Measurements from ENCODE around the gene USP5.

The USP5 gene, protein sequence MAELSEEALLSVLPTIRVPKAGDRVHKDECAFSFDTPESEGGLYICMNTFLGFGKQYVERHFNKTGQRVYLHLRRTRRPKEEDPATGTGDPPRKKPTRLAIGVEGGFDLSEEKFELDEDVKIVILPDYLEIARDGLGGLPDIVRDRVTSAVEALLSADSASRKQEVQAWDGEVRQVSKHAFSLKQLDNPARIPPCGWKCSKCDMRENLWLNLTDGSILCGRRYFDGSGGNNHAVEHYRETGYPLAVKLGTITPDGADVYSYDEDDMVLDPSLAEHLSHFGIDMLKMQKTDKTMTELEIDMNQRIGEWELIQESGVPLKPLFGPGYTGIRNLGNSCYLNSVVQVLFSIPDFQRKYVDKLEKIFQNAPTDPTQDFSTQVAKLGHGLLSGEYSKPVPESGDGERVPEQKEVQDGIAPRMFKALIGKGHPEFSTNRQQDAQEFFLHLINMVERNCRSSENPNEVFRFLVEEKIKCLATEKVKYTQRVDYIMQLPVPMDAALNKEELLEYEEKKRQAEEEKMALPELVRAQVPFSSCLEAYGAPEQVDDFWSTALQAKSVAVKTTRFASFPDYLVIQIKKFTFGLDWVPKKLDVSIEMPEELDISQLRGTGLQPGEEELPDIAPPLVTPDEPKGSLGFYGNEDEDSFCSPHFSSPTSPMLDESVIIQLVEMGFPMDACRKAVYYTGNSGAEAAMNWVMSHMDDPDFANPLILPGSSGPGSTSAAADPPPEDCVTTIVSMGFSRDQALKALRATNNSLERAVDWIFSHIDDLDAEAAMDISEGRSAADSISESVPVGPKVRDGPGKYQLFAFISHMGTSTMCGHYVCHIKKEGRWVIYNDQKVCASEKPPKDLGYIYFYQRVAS

DNA sequence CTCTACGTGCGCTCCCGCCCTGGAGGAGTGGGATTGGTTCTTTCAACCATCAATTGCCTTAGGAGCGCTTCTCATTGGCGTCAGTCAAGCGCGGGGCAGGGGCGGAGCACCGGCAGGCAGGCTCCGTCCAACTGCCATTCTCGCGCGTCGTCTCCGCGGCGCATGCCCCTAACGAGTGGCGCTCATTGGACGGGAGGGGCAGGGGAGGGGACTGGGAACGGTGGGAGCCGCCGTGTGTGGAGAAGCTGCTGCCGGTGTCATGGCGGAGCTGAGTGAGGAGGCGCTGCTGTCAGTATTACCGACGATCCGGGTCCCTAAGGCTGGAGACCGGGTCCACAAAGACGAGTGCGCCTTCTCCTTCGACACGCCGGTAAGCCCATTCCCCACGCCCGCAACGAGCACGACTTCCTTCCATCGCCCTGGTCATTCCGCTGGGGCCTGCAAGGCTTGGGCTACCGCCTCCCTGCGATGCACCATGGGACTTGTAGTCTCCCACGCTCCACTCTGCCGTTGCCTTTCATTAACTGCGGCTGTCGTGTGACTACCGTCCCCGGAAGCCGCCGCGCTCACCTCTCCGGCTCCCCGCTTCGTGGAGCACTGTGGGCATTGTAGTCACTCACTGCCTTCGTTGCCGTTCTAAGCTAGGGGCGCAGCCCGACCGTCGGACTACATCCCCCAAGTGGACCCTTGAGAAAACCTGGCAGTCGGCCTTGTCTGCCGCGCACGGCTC is at the start of gene USP5:
TSS of gene USP5 (plus strand) at position 230 of the 730 bp plus-strand sequence. CDS start at position 260, 30 bp downstream.
- intact Hi-C loops (cut with micrococcal nuclease): loop anchor here (1.0 kb wide), 2 partner anchors 20 to 189 kb away; partner anchors contain the start of gene ING4
- Mint-ChIP-seq H3K36me3 (ENCODE audit: low read depth) (peaks cover 43% of the 10 kb centered on the region), H3K27me3 (no peaks in the 10 kb centered on the region), H3K9me3 (no peaks in the 10 kb centered on the region), H3K4me3 (peak within 1 kb of the TSS; percentile 87), H3K4me1 (ENCODE audit: low read depth) (peaks cover 35% of the 10 kb centered on the region), H3K27ac (peak within 1 kb of the TSS; percentile 91)

DNA sequence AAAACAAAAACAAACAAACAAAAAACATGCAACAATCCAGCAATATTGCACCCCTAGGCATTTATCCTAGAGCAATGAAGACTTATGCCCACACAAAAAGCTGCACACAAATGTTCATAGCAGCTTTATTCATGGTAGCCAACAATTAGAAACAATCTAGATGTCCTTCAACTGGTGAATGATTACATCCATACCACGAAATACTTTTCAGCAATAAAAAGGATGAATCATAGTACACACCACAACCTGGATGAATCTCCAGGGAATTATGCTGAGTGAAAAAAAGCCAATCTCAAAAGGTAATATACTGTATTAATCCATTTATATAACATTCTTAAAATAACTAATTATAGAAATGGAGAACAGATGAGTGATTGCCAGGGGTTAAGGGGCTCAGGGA is 44.8 kb upstream of the USP5 start:
- Mint-ChIP-seq H3K4me3 (no peak overlapping the region), H3K27ac (no peak overlapping the region), H3K9me3 (no peaks in the 10 kb centered on the region), H3K4me1 (ENCODE audit: low read depth) (peaks cover 28% of the 10 kb centered on the region), H3K36me3 (ENCODE audit: low read depth) (peaks cover 83% of the 10 kb centered on the region), H3K27me3 (no peaks in the 10 kb centered on the region)
- intact Hi-C loops (cut with micrococcal nuclease): no loop called here

DNA sequence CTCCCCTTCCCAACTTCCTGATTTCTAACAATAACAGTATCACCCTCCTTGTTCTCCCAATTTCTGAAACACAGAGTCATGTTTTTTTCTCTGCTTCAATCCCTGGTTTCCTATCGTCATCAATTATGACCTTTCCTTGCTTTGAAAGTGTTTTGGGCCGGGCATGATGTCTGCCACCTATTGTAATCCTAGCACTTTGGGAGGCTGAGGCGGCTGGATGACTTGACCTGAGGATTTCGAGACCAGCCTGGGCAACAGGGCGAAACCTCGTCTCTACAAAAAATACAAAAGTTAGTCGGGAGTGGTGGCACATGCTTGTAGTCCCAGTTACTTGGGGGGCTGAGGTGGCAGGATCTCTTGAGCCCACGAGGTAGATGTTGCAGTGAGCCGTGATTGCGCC is 42.9 kb upstream of the USP5 start:
- no peak overlapping the region for H3K27ac Mint-ChIP-seq
- no peaks in the 10 kb centered on the region for H3K9me3 Mint-ChIP-seq
- peaks cover 72% of the 10 kb centered on the region for H3K36me3 Mint-ChIP-seq (ENCODE audit: low read depth)
- no peaks in the 10 kb centered on the region for H3K27me3 Mint-ChIP-seq
- H3K4me3 Mint-ChIP-seq: no peak overlapping the region
- H3K4me1 Mint-ChIP-seq (ENCODE audit: low read depth): peaks cover 38% of the 10 kb centered on the region
- intact Hi-C loops (cut with micrococcal nuclease): no loop called here

DNA sequence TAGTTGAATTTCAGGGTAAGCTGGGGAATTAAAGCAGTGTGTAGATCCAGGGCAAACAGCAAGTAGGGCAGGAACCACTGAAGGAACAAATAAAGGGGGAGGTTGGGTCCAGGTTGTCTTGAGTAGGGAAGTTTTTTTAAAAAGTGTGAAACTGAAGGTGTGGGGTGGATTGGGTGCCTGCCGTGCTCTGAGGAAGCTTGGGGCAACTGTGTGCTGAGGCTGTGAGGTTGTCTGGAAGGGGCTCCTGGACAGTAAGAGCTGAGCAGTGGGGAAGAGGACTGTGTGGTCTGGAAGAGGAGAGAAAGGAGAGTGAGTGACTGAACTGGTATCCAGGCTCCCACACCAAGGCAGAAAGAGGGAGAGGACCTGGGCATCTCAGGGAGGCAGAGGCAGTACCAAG is 41.2 kb upstream of the USP5 start:
- Mint-ChIP-seq H3K36me3 (ENCODE audit: low read depth) (peaks cover 72% of the 10 kb centered on the region), H3K4me3 (no peak overlapping the region), H3K27me3 (no peaks in the 10 kb centered on the region), H3K4me1 (ENCODE audit: low read depth) (peaks cover 54% of the 10 kb centered on the region), H3K27ac (peak overlapping the region; percentile 22), H3K9me3 (no peaks in the 10 kb centered on the region)
- intact Hi-C loops (cut with micrococcal nuclease): no loop called here

DNA sequence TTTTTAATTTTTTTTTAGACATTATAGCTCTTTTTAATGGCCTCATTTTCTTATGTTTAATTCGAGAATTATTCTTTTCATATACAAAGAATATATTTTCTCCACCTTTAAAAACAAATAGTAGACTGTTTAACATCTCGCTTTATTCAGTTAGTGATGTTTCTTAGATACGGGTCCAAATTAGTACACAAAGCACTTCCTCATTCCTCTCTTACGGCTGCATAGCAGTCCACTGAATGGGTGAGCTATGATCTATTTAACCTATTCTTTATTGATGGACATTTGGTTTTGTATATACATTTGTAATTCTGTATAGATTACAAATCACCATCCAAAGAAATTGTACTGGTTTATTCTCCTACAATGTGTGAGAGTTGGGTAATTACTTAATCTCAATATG is 38.6 kb upstream of the USP5 start:
- Mint-ChIP-seq H3K4me1 (ENCODE audit: low read depth) (peaks cover 65% of the 10 kb centered on the region), H3K4me3 (no peak overlapping the region), H3K27me3 (no peaks in the 10 kb centered on the region), H3K27ac (no peak overlapping the region), H3K36me3 (ENCODE audit: low read depth) (peaks cover 83% of the 10 kb centered on the region), H3K9me3 (no peaks in the 10 kb centered on the region)
- intact Hi-C loops (cut with micrococcal nuclease): no loop called here

DNA sequence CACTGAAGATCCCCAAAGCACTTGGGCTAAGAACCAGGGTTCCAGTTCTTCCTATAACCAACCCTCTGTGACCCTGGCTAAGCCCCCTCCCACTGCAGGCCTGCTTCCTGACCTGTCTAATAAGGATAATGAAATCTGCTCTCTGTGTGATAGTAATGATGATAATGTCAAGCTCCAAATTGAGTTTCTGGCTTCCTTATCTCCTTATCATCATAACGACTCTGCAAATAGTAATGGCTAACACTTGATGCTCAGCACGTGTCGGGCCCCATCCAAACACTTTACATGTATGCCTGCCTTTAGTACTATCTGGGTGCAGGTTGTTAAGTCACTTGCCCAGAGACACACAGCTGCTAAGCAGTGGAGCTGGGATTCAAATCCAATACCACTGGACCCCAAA is 35.4 kb upstream of the USP5 start:
- no peak overlapping the region for H3K4me3 Mint-ChIP-seq
- no peak overlapping the region for H3K27ac Mint-ChIP-seq
- no peaks in the 10 kb centered on the region for H3K9me3 Mint-ChIP-seq
- peaks cover 68% of the 10 kb centered on the region for H3K4me1 Mint-ChIP-seq (ENCODE audit: low read depth)
- H3K27me3 Mint-ChIP-seq: no peaks in the 10 kb centered on the region
- H3K36me3 Mint-ChIP-seq (ENCODE audit: low read depth): peaks cover 79% of the 10 kb centered on the region
- intact Hi-C loops (cut with micrococcal nuclease): no loop called here

DNA sequence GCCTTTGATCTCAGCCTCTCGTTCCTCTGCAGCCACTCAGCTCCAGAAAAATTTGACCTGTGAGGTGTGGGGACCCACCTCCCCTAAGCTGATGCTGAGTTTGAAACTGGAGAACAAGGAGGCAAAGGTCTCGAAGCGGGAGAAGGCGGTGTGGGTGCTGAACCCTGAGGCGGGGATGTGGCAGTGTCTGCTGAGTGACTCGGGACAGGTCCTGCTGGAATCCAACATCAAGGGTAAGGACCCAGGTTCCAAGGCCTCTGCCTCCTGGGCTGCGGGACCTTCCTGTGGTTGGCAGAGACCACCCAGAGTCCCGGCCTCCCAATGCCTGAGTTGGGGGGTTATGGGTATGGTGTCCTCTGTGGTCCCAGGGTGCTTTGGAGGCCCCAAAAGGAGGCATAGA is 34.9 kb upstream of the USP5 start:
- Mint-ChIP-seq H3K27me3 (peaks cover 1% of the 10 kb centered on the region), H3K4me3 (no peak overlapping the region), H3K27ac (no peak overlapping the region), H3K36me3 (ENCODE audit: low read depth) (peaks cover 76% of the 10 kb centered on the region), H3K9me3 (no peaks in the 10 kb centered on the region), H3K4me1 (ENCODE audit: low read depth) (peaks cover 70% of the 10 kb centered on the region)
- intact Hi-C loops (cut with micrococcal nuclease): no loop called here

DNA sequence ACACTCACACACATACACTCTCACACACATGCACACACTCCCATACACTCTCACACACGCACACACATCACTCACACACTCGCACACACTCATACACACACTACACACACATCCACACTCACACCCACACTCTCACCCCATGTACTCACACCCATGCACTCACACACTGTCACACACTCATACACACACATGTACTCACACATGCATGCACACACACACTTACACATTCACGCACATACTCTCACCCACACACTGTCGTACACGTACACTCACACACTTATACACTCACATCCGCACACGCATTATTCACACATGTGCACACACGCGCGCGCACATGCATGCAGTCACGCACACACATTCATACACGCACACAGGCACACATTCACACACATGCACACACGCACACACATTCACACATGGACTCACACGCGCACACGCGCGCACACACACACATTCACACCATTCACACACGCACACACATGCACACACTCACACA is 34.2 kb upstream of the USP5 start:
- Mint-ChIP-seq H3K4me3 (no peak overlapping the region), H3K9me3 (no peaks in the 10 kb centered on the region), H3K27me3 (peaks cover 3% of the 10 kb centered on the region), H3K4me1 (ENCODE audit: low read depth) (peaks cover 70% of the 10 kb centered on the region), H3K36me3 (ENCODE audit: low read depth) (peaks cover 72% of the 10 kb centered on the region), H3K27ac (no peak overlapping the region)
- intact Hi-C loops (cut with micrococcal nuclease): no loop called here

DNA sequence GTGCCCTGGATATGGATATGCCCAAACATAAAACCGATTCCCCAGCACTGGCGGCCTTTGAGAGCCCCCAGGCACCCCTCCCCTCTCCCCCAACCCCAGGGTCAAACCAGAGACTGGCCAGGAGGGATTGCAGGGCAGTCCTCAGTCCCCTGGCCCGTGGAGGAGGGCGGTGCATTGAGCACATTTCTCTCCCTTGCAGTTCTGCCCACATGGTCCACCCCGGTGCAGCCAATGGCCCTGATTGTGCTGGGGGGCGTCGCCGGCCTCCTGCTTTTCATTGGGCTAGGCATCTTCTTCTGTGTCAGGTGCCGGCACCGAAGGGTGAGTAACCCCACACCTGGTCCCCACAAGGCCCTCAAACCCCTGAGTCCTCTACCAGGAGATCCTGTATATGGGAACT is 33.7 kb upstream of the USP5 start:
- Mint-ChIP-seq H3K36me3 (ENCODE audit: low read depth) (peaks cover 72% of the 10 kb centered on the region), H3K9me3 (no peaks in the 10 kb centered on the region), H3K27me3 (peaks cover 4% of the 10 kb centered on the region), H3K4me1 (ENCODE audit: low read depth) (peaks cover 74% of the 10 kb centered on the region), H3K4me3 (no peak overlapping the region), H3K27ac (no peak overlapping the region)
- intact Hi-C loops (cut with micrococcal nuclease): no loop called here

DNA sequence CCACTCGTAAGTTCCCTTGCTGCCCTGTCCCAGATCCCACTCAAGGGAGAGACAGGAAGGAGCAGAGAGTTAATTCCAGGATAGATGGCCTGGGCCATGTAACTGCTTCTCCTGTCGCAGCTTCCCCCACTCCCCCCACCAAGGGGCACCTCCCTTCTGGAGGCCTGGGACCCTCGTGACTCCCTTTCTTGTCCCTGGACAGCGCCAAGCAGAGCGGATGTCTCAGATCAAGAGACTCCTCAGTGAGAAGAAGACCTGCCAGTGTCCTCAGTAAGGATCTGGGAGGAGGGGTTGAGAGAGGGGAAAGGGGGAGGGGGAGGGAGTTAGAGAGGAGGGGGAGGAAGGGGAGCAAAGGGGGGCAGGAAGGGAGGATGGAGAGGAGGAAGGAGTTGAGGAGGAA is 33.3 kb upstream of the USP5 start:
- peaks cover 72% of the 10 kb centered on the region for H3K36me3 Mint-ChIP-seq (ENCODE audit: low read depth)

DNA sequence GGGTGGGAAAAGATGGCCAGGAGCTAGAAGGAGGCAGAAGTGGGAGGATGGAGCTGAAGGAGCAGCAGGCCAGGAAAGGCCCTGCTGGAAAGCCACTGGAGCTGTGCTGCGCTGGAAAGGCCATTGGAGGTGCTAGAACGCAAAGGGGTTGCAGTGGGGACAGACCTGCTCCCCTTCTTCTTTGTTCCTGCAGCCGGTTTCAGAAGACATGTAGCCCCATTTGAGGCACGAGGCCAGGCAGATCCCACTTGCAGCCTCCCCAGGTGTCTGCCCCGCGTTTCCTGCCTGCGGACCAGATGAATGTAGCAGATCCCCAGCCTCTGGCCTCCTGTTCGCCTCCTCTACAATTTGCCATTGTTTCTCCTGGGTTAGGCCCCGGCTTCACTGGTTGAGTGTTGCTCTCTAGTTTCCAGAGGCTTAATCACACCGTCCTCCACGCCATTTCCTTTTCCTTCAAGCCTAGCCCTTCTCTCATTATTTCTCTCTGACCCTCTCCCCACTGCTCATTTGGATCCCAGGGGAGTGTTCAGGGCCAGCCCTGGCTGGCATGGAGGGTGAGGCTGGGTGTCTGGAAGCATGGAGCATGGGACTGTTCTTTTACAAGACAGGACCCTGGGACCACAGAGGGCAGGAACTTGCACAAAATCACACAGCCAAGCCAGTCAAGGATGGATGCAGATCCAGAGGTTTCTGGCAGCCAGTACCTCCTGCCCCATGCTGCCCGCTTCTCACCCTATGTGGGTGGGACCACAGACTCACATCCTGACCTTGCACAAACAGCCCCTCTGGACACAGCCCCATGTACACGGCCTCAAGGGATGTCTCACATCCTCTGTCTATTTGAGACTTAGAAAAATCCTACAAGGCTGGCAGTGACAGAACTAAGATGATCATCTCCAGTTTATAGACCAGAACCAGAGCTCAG is 32.6 kb upstream of the USP5 start:
- intact Hi-C loops (cut with micrococcal nuclease): loop anchor here (5.0 kb wide), 1 partner anchor 32 kb away; the partner anchor contains the start of gene CD4
- Mint-ChIP-seq H3K27ac (peak overlapping the region; percentile 78), H3K4me1 (ENCODE audit: low read depth) (peaks cover 69% of the 10 kb centered on the region), H3K27me3 (peaks cover 4% of the 10 kb centered on the region), H3K36me3 (ENCODE audit: low read depth) (peaks cover 69% of the 10 kb centered on the region), H3K9me3 (no peaks in the 10 kb centered on the region), H3K4me3 (no peak overlapping the region)

More for the DNA sequence above, 33.3 kb upstream of the USP5 start:
- Mint-ChIP-seq H3K27ac (no peak overlapping the region), H3K27me3 (peaks cover 4% of the 10 kb centered on the region), H3K9me3 (no peaks in the 10 kb centered on the region), H3K4me3 (no peak overlapping the region), H3K4me1 (ENCODE audit: low read depth) (peaks cover 76% of the 10 kb centered on the region)
- intact Hi-C loops (cut with micrococcal nuclease): no loop called here

DNA sequence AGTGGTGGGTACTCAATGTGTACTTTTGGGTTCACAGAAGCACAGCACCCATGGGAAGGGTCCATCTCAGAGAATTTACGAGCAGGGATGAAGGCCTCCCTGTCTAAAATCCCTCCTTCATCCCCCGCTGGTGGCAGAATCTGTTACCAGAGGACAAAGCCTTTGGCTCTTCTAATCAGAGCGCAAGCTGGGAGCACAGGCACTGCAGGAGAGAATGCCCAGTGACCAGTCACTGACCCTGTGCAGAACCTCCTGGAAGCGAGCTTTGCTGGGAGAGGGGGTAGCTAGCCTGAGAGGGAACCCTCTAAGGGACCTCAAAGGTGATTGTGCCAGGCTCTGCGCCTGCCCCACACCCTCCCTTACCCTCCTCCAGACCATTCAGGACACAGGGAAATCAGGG is 31.8 kb upstream of the USP5 start:
- Mint-ChIP-seq H3K9me3 (no peaks in the 10 kb centered on the region), H3K4me3 (no peak overlapping the region), H3K27ac (peak overlapping the region; percentile 78), H3K36me3 (ENCODE audit: low read depth) (peaks cover 69% of the 10 kb centered on the region), H3K4me1 (ENCODE audit: low read depth) (peaks cover 67% of the 10 kb centered on the region), H3K27me3 (peaks cover 10% of the 10 kb centered on the region)
- intact Hi-C loops (cut with micrococcal nuclease): loop anchor here (5.0 kb wide), 1 partner anchor 33 kb away; the partner anchor contains the start of gene CD4
